ENCODE data around the gene RALBP1. TPM values are rescaled to one million over a fixed set of nuclear protein-coding genes. Genes with fewer than 3 reads are reported as not detected.

The RALBP1 gene
- total RNA-seq (2021; fragmentation: NEBNext Ultra II Directional; extraction: Animal tissue kit (Norgen Biotek cat#: 25700)), result 64.7 and 67.8 TPM in 2 replicates
- polyA plus RNA-seq (2011; rRNA removed), result 40.3 and 42.8 TPM in 2 replicates
- 46.5 TPM for polyA plus RNA-seq (2011; cell fraction: cytosol; rRNA removed)
- polyA plus RNA-seq (2011; cell fraction: nucleus; rRNA removed), result 43.6 TPM
- polyA plus RNA-seq (2012, experiment 1 of 2), result 34.3 to 48.0 TPM (median 38.9 TPM) in 4 replicates
- polyA plus RNA-seq (2012, experiment 2 of 2), result 8.3 TPM
- 90.1 TPM for polyA plus RNA-seq (2013, experiment 1 of 2)
- polyA plus RNA-seq (2013, experiment 2 of 2), result 95.5 TPM
- 24.6 and 32.4 TPM in 2 replicates for polyA minus RNA-seq (2011; rRNA and poly(A)+ RNA removed)
- 27.4 TPM for polyA minus RNA-seq (2011; cell fraction: cytosol; rRNA and poly(A)+ RNA removed)
- polyA minus RNA-seq (2011; cell fraction: nucleus; rRNA and poly(A)+ RNA removed), result 31.5 TPM
- long read RNA-seq, experiment 1, full-length matches to known transcripts, result 1 of 52 reads
- long read RNA-seq, experiment 1, partial matches to known transcripts, result 47 of 52 reads
- long read RNA-seq, experiment 1, other reads (novel, unspliced or antisense), result 4 of 52 reads
- long read RNA-seq, experiment 2, partial matches to known transcripts, result 4 of 5 reads
- long read RNA-seq, experiment 2, other reads (novel, unspliced or antisense), result 0 of 5 reads

- H4K91ac ChIP-seq (replicated peaks; ENCODE audit: insufficient read length, low read length), result peak within 1 kb of the TSS; percentile 95
- H3K23ac ChIP-seq (ENCODE audit: insufficient read length), result no peak within 1 kb of the TSS
- H2BK5ac ChIP-seq (ENCODE audit: low read depth, low read length), result peak within 1 kb of the TSS; percentile 96
- H4K8ac ChIP-seq (ENCODE audit: extremely low read depth, insufficient read depth, low read length), result peak within 1 kb of the TSS; percentile 99
- peak within 1 kb of the TSS; percentile 82 for H3K56ac ChIP-seq (replicated peaks; ENCODE audit: insufficient read length, low read depth, low read length)
- peak within 1 kb of the TSS; percentile 79 for H2AFZ ChIP-seq (ENCODE audit: low read length)
- H3K9me3 ChIP-seq (ENCODE audit: insufficient read depth in 2 of 2, low read depth in 1 of 2, low read length in 1 of 2), result no peaks in the 10 kb centered on the region
- H3K27me3 ChIP-seq (replicated peaks in 1 of 4; ENCODE audit: control insufficient read depth in 3 of 4, extremely low read depth in 1 of 4, insufficient read depth in 3 of 4, low read length in 3 of 4), result no peaks in the 10 kb centered on the region
- peak within 1 kb of the TSS; percentile 70 to 92 (median 82) for H3K4me3 ChIP-seq (ENCODE audit: extremely low read depth in 1 of 4, insufficient read depth in 2 of 4, low read depth in 3 of 4, low read length in 4 of 4)
- H3K23me2 ChIP-seq (ENCODE audit: low read depth, low read length), result peaks cover 8% of the 10 kb centered on the region
- peak within 1 kb of the TSS; percentile 72 to 95 (median 94) for H3K9ac ChIP-seq (replicated peaks in 1 of 4; ENCODE audit: extremely low read depth in 1 of 4, low read depth in 3 of 4, low read length in 3 of 4)
- H4K20me1 ChIP-seq (replicated peaks in 1 of 2; ENCODE audit: control insufficient read depth in 1 of 2, insufficient read depth in 2 of 2, low read length in 2 of 2), result no peaks in the 10 kb centered on the region
- peak within 1 kb of the TSS; percentile 81 for H3K4ac ChIP-seq (replicated peaks; ENCODE audit: insufficient read length, low read depth, low read length)
- peak within 1 kb of the TSS; percentile 91 for H3K18ac ChIP-seq (ENCODE audit: extremely low read depth, low read length)
- peak within 1 kb of the TSS; percentile 62; the same call in 1 of the 2 replicates for H2BK12ac ChIP-seq (ENCODE audit: low read depth, low read length)
- peak within 1 kb of the TSS; percentile 75; the same call in 1 of the 2 replicates for H2BK15ac ChIP-seq (ENCODE audit: low read length)
- 1% methylated on average over 59 of the region's 69 CpGs; no CpG with 5 or more reads in 1 of the 2 experiments for WGBS, 2 experiments (ENCODE audit: extremely low coverage in 1 of 2, insufficient coverage in 1 of 2, insufficient read length in 1 of 2, insufficient replicate concordance in 2 of 2, low coverage in 1 of 2, low lambda C conversion rate in 2 of 2, missing lambda C conversion rate in 1 of 2)
- CTCF ChIA-PET (ENCODE audit: partially characterized antibody), result no interaction called here
- POLR2A ChIA-PET (ENCODE audit: partially characterized antibody), result interaction anchor here (1.1 to 1.7 kb wide), 4 partner anchors 11 to 123 kb away, joined by 3 to 6 read pairs (median 4); no protein-coding TSS in a partner anchor
- H2BK120ac ChIP-seq (replicated peaks; ENCODE audit: low read depth, low read length), result no peak within 1 kb of the TSS
- H3K14ac ChIP-seq (ENCODE audit: insufficient read length), result peak within 1 kb of the TSS; percentile 29
- H3K4me2 ChIP-seq (ENCODE audit: insufficient read depth in 1 of 2, low read depth in 2 of 2, low read length in 2 of 2), result peak within 1 kb of the TSS; percentile 79 to 94
- FAIRE-seq (peak; percentile 42), DNase-seq (ENCODE audit: low read depth in 1 of 2, low spot score in 2 of 2) (peak; percentile 98 to 99)
- H3K79me1 ChIP-seq (ENCODE audit: low read depth, low read length), result no peaks in the 10 kb centered on the region
- H2AK5ac ChIP-seq (ENCODE audit: low read depth, low read length), result peak within 1 kb of the TSS; percentile 33; the same call in 1 of the 2 replicates
- peaks cover 4 to 43% of the 10 kb centered on the region in 2 experiments; a peak in 3 of 4 replicates for H3K79me2 ChIP-seq (ENCODE audit: control insufficient read depth in 1 of 2, insufficient read depth in 2 of 2, low read length in 2 of 2)
- peaks cover 0 to 6% (median 3%) of the 10 kb centered on the region in 4 experiments; a peak in 4 of 7 replicates for H3K4me1 ChIP-seq (replicated peaks in 1 of 4; ENCODE audit: control insufficient read depth in 3 of 4, insufficient read depth in 4 of 4, low read length in 3 of 4)
- no peaks in the 10 kb centered on the region; a peak in 1 of 8 replicates for H3K36me3 ChIP-seq (ENCODE audit: control insufficient read depth in 2 of 4, insufficient read depth in 4 of 4, low read length in 3 of 4)
- peak within 1 kb of the TSS; percentile 92 for H3K27ac ChIP-seq (ENCODE audit: low read depth, low read length)
- H4K5ac ChIP-seq (ENCODE audit: insufficient read length, low read depth, low read length), result peak within 1 kb of the TSS; percentile 98
- H2BK20ac ChIP-seq (ENCODE audit: low read length), result 0 out of 2 replicates have a peak within 1 kb of the TSS, but pooled peaks have one; percentile 48
- TF ChIP-seq BCL11A (IDR thresholded peaks at IDR 0.05; ENCODE audit: low read depth in 2 of 2, low read length in 2 of 2), result no peak
- TF ChIP-seq NANOG (IDR thresholded peaks at IDR 0.05; ENCODE audit: insufficient read depth, low read depth, low read length, poor library complexity, severe bottlenecking), result no peak
- TF ChIP-seq CTBP2 (IDR thresholded peaks at IDR 0.05; ENCODE audit: borderline replicate concordance, insufficient read depth, insufficient read length, low read length), result peak; percentile 40
- no peak for TF ChIP-seq JUND (IDR thresholded peaks at IDR 0.05; ENCODE audit: low read length)
- peak; percentile 95 for TF ChIP-seq SIX5 (IDR thresholded peaks at IDR 0.05; ENCODE audit: low read depth, low read length)
- TF ChIP-seq TCF12 (IDR thresholded peaks at IDR 0.05; ENCODE audit: low read depth, low read length), result no peak
- TF ChIP-seq POU5F1 (IDR thresholded peaks at IDR 0.05; ENCODE audit: low read depth, low read length), result no peak
- TF ChIP-seq HDAC6 (IDR thresholded peaks at IDR 0.05; ENCODE audit: low read depth, low read length), result no peak
- TF ChIP-seq SP2 (IDR thresholded peaks at IDR 0.05; ENCODE audit: low read length), result no peak
- TF ChIP-seq GTF2F1 (IDR thresholded peaks at IDR 0.05; ENCODE audit: borderline replicate concordance, low read depth, low read length), result no peak
Measured at GRCh38 chr18:9474983-9475642, at the start of gene RALBP1. TSS of gene RALBP1 (plus strand) at chr18:9475513. CDS start at chr18:9513046, 37,533 bp downstream.

Measured in H1 (cell line).